Activated naive CD8-positive, alpha-beta T cell (primary cell): ENCODE results near the gene PRTG.
"Not testable (repeated sequence)": the region's sequence is repeated elsewhere in the genome, so short reads cannot be mapped to it uniquely, and the experiment has no call there.

Experiments used
- H3K27ac Mint-ChIP-seq: one replicate; pipeline ENCODE4 v1.8.0; 2021; ENCODE audit warnings: mixed read lengths
- H3K27me3 Mint-ChIP-seq: one replicate; pipeline ENCODE4 v1.8.0; 2021; ENCODE audit warnings: mixed read lengths
- H3K36me3 Mint-ChIP-seq: one replicate; pipeline ENCODE4 v1.8.0; 2021; ENCODE audit warnings: mixed read lengths
- H3K4me1 Mint-ChIP-seq: one replicate; pipeline ENCODE4 v1.8.0; 2021; ENCODE audit warnings: low read depth, mixed read lengths
- H3K4me3 Mint-ChIP-seq: one replicate; pipeline ENCODE4 v1.8.0; 2021; ENCODE audit warnings: mild to moderate bottlenecking, mixed read lengths
- H3K9me3 Mint-ChIP-seq: one replicate; pipeline ENCODE4 v1.8.0; 2021; ENCODE audit warnings: low read depth, mixed read lengths

PRTG gene

DNA sequence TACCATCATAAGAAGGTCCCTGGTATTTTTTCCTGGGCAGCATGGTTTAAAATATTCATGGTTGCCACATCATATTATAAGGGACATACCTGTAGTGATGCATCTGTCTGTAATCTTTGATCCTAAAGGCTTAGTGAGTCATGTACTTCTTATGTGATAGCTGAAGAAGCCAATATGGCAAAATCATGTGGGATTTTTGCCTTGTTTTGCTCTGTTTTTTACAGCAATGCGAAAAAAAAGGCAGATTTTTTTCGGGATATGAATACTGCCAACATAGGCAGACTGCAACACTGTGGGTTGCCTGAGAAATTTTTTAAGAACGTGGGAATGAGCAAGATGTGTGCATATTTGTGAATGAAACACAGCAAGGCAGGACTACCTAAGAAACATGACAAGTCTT lies 143.5 kb downstream of the PRTG start:
- no peaks in the 10 kb centered on the region for H3K36me3 Mint-ChIP-seq
- no peaks in the 10 kb centered on the region for H3K4me1 Mint-ChIP-seq
- no peaks in the 10 kb centered on the region for H3K9me3 Mint-ChIP-seq
- no peak overlapping the region for H3K27ac Mint-ChIP-seq
- H3K27me3 Mint-ChIP-seq: peaks cover 8% of the 10 kb centered on the region
- H3K4me3 Mint-ChIP-seq: no peak overlapping the region

DNA sequence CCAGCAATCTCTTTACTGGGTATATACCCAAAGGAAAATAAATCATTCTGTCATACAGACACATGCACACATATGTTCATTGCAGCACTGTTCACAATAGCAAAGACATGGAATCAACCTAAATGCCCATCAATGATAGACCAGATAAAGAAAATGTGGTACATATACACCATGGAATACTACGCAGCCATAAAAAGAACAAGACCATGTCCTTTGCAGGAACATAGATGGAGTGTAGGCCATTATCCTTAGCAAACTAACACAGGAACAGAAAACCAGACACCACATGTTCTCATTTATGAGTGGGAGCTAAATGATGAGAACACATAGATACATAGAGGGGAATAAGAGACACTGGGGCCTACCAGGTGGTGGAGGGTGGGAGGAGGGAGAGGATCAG lies 149.9 kb downstream of the PRTG start:
- not testable (repeated sequence) for H3K27ac Mint-ChIP-seq, H3K36me3 Mint-ChIP-seq, H3K4me3 Mint-ChIP-seq, H3K9me3 Mint-ChIP-seq, H3K4me1 Mint-ChIP-seq
- H3K27me3 Mint-ChIP-seq: peaks cover 23% of the 10 kb centered on the region

DNA sequence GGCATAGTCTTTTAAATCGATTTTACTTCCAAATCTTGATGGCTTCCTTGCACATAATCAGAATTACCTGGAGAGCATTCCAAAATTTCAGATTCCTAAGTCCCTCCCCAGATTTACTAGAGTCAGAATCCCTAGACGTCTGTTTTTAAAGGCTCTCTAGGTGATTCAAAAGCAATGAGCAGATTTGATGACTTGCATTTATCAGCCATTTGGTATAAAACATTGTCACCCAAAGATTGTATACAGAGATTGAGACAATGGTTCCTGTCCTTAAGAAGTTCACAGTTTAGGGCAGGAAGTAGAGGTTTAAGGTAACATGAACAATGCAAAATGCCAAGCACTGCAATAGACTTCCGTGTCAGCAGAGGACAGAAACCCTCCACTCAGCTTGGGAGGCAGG lies 152.2 kb downstream of the PRTG start:
- Mint-ChIP-seq H3K27me3 (peaks cover 21% of the 10 kb centered on the region), H3K4me3 (no peak overlapping the region), H3K9me3 (no peaks in the 10 kb centered on the region), H3K4me1 (peaks cover 3% of the 10 kb centered on the region), H3K27ac (no peak overlapping the region), H3K36me3 (peaks cover 2% of the 10 kb centered on the region)

DNA sequence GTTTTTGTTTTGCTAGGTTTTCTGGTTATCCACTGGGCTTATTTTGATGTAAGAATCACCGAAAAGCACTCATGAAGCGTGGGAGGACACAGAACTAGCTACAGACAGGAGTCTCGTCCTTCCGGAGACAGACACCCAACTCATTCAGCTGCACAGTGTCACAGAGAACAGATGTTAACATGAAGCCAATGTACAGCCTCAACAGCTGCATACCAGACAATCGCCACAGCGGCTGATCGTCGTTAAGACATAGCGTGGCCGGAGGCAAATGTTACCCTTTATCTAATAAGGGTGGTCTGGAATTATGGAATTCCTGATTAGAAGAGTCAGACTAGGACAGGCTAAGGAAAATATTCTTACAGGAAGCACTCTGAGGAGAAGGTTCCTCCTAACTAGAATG lies 153.7 kb downstream of the PRTG start:
- Mint-ChIP-seq H3K4me1 (peaks cover 3% of the 10 kb centered on the region), H3K36me3 (peaks cover 2% of the 10 kb centered on the region), H3K4me3 (peak overlapping the region; percentile 82), H3K9me3 (no peaks in the 10 kb centered on the region), H3K27ac (no peak overlapping the region), H3K27me3 (peaks cover 23% of the 10 kb centered on the region)

DNA sequence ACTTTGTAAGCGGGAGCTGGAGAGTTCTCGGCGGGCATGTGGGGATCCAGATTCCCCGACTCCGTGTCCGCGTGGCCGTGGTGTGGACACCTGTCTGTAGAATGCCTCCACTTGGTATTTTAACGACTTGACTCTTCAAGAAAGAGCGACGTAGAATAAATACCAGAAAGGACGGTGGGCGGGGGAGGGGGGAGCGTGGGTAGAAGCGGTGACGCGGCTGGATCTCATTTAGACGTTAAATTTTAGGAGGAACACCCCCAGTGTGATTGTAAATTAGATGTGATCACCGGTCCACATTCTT lies 154.2 kb downstream of the PRTG start:
- Mint-ChIP-seq H3K27ac (no peak overlapping the region), H3K4me1 (peaks cover 3% of the 10 kb centered on the region), H3K9me3 (no peaks in the 10 kb centered on the region), H3K4me3 (peak overlapping the region; percentile 82), H3K36me3 (peaks cover 2% of the 10 kb centered on the region), H3K27me3 (peaks cover 26% of the 10 kb centered on the region)

DNA sequence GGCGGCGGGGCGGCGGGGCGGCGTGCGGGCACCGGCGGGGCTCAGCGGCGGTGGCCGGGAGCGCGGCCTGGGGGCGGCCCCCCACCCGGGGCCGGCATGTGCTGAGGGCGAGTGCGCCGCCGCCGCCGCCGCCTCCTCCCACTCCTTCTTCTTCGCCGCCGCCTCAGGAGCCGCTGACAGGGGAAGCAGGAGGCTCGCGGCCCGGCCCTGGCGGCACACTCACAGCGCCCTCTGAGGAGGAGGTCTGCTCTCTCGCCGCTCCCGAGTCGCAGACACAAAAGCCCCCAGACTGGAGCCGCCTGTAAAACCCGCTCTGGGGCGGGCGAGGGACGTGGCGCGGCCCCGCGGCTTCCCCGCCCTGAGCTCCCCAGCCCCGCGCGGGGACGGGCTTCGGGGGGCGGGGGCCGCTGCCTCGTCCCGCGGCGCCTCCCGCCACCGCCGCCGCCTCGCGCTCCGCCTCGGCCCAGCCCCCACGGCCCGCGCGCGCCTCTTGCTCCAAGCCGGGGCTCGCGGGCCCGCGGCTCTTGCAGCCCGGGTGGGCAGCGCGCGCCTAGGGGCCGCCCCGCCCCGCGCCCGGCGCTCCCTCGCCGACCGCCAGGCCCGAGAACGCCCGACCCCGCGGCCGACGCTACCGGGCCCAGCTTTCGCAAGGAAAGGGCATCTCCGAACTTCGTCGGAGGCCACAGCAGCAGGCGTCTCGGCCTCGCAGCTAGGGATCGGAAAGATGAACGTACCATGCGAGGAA lies 154.7 kb downstream of the PRTG start, which contains the start of gene PYGO1:
PYGO1 (minus strand) TSS at position 276 of the 745 bp plus-strand sequence. CDS start 462 bp downstream, outside the sequence.
- H3K4me3 Mint-ChIP-seq: peak within 1 kb of the TSS; percentile 82
- peaks cover 2% of the 10 kb centered on the region for H3K36me3 Mint-ChIP-seq
- H3K4me1 Mint-ChIP-seq: peaks cover 3% of the 10 kb centered on the region
- peaks cover 27% of the 10 kb centered on the region for H3K27me3 Mint-ChIP-seq
- H3K9me3 Mint-ChIP-seq: no peaks in the 10 kb centered on the region
- no peak within 1 kb of the TSS for H3K27ac Mint-ChIP-seq

DNA sequence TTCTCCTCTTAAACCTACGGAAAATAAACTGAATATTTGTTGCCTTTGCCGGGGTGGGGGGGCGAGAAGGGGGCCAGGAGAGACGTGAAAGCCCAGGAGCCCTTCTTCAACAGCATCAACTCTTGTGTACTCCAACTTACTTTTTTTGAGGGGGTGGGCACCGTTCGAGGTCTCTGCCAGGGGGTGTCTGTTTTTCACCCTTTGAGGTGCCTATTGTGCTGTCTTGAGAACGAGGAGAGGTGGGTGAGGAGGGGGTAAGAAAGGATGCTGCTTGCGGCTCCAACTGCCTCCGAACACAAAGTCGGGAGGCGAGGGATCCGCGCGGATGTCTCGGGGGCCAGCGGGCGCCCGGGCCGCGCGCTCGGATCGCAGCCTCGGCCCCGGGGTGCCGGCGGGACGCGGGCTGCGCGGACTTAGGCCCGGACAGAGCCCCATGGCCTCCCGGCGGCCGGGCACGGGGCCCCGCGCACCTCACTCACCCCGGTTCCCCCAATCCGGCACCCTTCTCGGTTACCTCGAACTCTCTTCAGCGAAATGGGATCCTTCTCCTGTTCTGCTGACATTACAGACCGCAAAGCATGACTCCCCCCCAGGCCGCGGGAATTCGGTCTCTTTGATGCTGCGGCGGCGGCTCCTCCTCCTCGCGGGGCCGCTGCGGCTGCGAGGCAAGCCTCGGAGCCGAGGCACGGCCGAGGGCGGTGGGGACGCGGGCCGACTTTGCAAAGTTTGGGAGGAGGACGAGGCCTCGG lies 155.5 kb downstream of the PRTG start:
- Mint-ChIP-seq H3K9me3 (no peaks in the 10 kb centered on the region), H3K27me3 (peaks cover 32% of the 10 kb centered on the region), H3K27ac (no peak overlapping the region), H3K36me3 (peaks cover 2% of the 10 kb centered on the region), H3K4me1 (peaks cover 3% of the 10 kb centered on the region), H3K4me3 (peak overlapping the region; percentile 48)

DNA sequence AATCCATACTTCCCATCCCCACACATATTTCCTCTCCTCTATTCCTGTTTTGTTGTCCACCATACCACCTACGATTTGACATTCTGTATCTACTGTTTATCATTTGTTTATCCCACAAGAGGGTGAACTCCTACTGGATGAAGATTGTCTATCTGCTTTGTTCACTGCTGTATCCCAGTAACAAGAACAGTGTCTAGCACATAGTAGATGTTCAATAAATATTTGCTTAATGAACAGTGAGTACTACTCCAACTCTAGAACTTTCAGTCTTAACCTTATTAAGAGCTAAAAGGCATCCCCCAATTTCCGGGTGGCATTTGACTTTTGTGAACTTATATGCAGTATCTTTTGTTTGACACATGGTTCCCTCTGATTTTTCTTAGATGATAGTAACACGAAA lies 156.1 kb downstream of the PRTG start:
- H3K27me3 Mint-ChIP-seq: peaks cover 33% of the 10 kb centered on the region
- H3K9me3 Mint-ChIP-seq: no peaks in the 10 kb centered on the region
- H3K4me1 Mint-ChIP-seq: peaks cover 3% of the 10 kb centered on the region

DNA sequence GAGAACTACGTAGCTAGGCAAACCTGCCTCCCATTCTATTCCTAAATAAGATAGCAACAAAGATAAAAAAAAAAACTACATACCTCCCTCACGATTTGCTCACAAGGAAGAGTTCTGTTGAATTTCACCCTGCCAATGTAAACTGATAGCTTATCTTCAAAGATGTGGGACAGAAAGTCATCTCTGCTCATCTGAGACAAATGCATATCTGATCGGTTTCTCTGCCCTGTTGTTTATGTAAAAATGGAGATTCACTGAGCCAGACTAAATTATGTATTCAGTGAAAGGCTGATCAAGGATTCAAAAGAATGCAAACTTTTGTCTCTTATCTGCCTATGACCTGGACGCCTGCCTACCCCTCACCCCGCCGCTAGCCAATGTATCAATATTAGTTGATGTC lies 166.0 kb downstream of the PRTG start:
- H3K4me1 Mint-ChIP-seq: no peaks in the 10 kb centered on the region
- H3K4me3 Mint-ChIP-seq: no peak overlapping the region
- no peaks in the 10 kb centered on the region for H3K9me3 Mint-ChIP-seq
- peaks cover 18% of the 10 kb centered on the region for H3K27me3 Mint-ChIP-seq
- no peaks in the 10 kb centered on the region for H3K36me3 Mint-ChIP-seq
- no peak overlapping the region for H3K27ac Mint-ChIP-seq

More for the DNA sequence above, 156.1 kb downstream of the PRTG start:
- Mint-ChIP-seq H3K27ac (no peak overlapping the region), H3K4me3 (no peak overlapping the region), H3K36me3 (peaks cover 1% of the 10 kb centered on the region)

DNA sequence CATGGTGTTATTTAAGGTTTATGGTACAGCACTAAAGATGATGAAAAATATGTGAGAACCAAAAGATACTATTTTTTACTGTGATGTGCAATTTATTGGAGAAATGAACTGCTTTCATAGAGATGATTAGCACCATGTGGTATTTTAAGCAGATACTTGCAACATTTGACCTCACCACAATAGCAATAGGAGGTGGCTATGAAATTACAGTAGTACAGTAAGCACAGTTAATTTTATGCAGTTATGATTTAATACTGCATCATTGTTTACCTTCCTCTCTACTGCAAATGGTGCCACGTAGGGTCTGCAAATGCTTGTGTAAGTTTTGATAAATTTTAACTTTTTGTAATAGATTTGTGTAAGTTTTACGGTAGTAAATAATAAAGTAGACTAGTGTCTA lies 168.9 kb downstream of the PRTG start:
- no peaks in the 10 kb centered on the region for H3K36me3 Mint-ChIP-seq
- H3K4me1 Mint-ChIP-seq: no peaks in the 10 kb centered on the region
- H3K9me3 Mint-ChIP-seq: no peaks in the 10 kb centered on the region
- H3K4me3 Mint-ChIP-seq: no peak overlapping the region
- H3K27ac Mint-ChIP-seq: no peak overlapping the region
- H3K27me3 Mint-ChIP-seq: peaks cover 15% of the 10 kb centered on the region

DNA sequence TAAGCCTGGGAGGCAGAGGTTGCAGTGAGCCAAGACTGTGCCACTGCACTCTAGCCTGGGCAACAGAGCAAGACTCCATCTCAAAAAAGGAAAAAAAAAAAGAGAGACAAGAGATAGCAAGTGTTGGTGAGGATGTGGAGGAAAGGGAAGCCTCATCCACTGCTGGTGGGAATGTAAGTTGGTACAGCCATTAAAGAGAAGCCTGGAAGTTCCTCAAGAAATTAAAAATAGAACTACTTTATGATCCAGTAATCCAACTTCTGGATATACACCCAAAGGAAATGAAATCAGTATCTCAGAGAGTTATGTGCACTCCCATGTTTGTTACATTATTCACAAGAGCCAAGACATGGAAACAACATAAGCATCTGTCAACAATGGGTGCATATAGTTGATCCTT lies 169.7 kb downstream of the PRTG start:
- peaks cover 14% of the 10 kb centered on the region for H3K27me3 Mint-ChIP-seq
- no peak overlapping the region for H3K27ac Mint-ChIP-seq
- H3K4me1 Mint-ChIP-seq: no peaks in the 10 kb centered on the region
- no peaks in the 10 kb centered on the region for H3K9me3 Mint-ChIP-seq
- H3K36me3 Mint-ChIP-seq: no peaks in the 10 kb centered on the region
- no peak overlapping the region for H3K4me3 Mint-ChIP-seq

DNA sequence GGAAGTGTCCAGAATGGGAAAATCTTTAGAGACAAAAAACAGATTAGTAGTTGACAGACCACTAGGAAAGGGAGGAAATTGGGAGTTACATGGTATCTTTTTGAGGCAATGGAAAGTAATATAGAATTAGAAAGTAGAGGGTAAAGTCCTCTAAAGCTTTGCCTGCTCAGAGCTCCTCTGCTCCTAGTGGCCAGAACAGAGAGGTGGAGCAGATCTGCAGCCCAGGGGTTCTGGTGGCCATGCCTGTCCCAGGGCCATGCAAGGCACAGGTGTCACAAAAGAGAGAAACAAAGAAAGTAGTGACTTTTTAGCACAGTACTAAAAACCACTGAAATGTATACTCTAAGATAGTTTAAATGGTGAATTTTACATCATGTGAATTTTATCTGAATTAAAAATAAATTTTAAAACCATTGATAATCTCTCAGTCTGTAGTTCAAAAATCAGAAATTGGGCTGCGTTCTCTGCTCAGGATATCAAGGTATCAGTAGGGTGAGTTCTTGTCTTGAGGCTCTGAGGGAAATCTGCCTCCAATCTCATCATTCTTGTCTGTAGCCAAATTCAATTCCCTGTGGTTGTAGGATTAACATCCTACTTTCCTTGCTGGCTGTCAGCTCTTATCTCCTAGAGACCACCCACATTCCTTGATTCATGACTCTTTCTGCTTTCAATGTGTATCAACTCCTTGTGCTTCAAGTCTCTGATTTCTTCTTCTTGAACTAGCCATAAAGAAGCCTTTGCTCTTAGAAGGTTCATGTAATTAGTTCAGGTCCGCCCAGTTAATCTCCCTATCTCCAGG lies 178.4 kb downstream of the PRTG start:
- H3K9me3 Mint-ChIP-seq: peaks cover 13% of the 10 kb centered on the region
- no peak overlapping the region for H3K4me3 Mint-ChIP-seq
- no peak overlapping the region for H3K27ac Mint-ChIP-seq
- no peaks in the 10 kb centered on the region for H3K4me1 Mint-ChIP-seq
- peaks cover 3% of the 10 kb centered on the region for H3K36me3 Mint-ChIP-seq
- H3K27me3 Mint-ChIP-seq: peaks cover 4% of the 10 kb centered on the region

DNA sequence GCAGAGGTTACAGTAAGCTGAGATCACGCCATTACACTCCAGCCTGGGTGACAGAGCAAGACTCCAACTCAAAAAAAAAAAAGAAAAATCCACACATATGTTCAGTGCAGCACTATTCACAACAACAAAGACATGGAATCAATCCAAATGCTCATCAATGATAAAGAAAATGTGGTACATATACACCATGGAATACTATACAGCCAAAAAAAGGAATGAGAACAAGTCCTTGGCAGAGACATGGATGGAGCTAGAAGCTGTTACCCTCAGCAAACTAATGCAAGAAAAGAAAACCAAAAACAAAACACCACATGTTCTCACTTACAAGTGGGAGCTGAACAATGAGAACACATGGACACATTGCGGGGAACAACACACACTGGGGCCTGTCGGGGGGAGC lies 180.4 kb downstream of the PRTG start:
- Mint-ChIP-seq H3K4me3 (no peak overlapping the region), H3K27me3 (peaks cover 4% of the 10 kb centered on the region), H3K27ac (no peak overlapping the region), H3K4me1 (no peaks in the 10 kb centered on the region), H3K36me3 (peaks cover 3% of the 10 kb centered on the region), H3K9me3 (peaks cover 13% of the 10 kb centered on the region)
